Measurements from ENCODE around the gene RRBP1. TPM values are rescaled to one million over a fixed set of nuclear protein-coding genes. Genes with fewer than 3 reads are reported as not detected.

Gene RRBP1
- total RNA-seq, 1 donor from 2014 or later, result 54.8 TPM

GRCh38 chr20:17653835-17654648 is 28.0 kb downstream of the RRBP1 start:
- H3K9me3 Mint-ChIP-seq, result no peaks in the 10 kb centered on the region
- no peak overlapping the region for H3K4me3 Mint-ChIP-seq
- no peak for DNase-seq (ENCODE audit: low spot score)
- peaks cover 14% of the 10 kb centered on the region for H3K4me1 Mint-ChIP-seq (ENCODE audit: low read depth)
- H3K27me3 Mint-ChIP-seq (ENCODE audit: insufficient read depth), result no peaks in the 10 kb centered on the region
- peaks cover 30% of the 10 kb centered on the region for H3K36me3 Mint-ChIP-seq (ENCODE audit: low read depth)
- intact Hi-C loops (cut with micrococcal nuclease), result no loop called here
- H3K27ac Mint-ChIP-seq, result no peak overlapping the region

GRCh38 chr20:17652411-17652810 is 29.6 kb downstream of the RRBP1 start:
- intact Hi-C loops (cut with micrococcal nuclease), result no loop called here
- H3K4me3 Mint-ChIP-seq, result no peak overlapping the region
- no peak for DNase-seq (ENCODE audit: low spot score)

GRCh38 chr20:17651760-17652388 is 30.2 kb downstream of the RRBP1 start:
- Mint-ChIP-seq H3K4me1 (ENCODE audit: low read depth) (peaks cover 6% of the 10 kb centered on the region), H3K36me3 (ENCODE audit: low read depth) (peaks cover 14% of the 10 kb centered on the region), H3K9me3 (no peaks in the 10 kb centered on the region), H3K27ac (no peak overlapping the region), H3K4me3 (no peak overlapping the region), H3K27me3 (ENCODE audit: insufficient read depth) (no peaks in the 10 kb centered on the region)
- DNase-seq (ENCODE audit: low spot score), result no peak
- intact Hi-C loops (cut with micrococcal nuclease), result no loop called here

More at GRCh38 chr20:17652411-17652810, 29.6 kb downstream of the RRBP1 start:
- H3K27me3 Mint-ChIP-seq (ENCODE audit: insufficient read depth), result no peaks in the 10 kb centered on the region
- H3K4me1 Mint-ChIP-seq (ENCODE audit: low read depth), result peaks cover 10% of the 10 kb centered on the region
- no peaks in the 10 kb centered on the region for H3K9me3 Mint-ChIP-seq
- H3K36me3 Mint-ChIP-seq (ENCODE audit: low read depth), result peaks cover 18% of the 10 kb centered on the region
- no peak overlapping the region for H3K27ac Mint-ChIP-seq

- peaks cover 4% of the 10 kb centered on the region for H3K4me1 Mint-ChIP-seq (ENCODE audit: low read depth)
- H3K9me3 Mint-ChIP-seq, result no peaks in the 10 kb centered on the region
- peaks cover 9% of the 10 kb centered on the region for H3K36me3 Mint-ChIP-seq (ENCODE audit: low read depth)
- DNase-seq (ENCODE audit: low spot score), result no peak
- H3K27me3 Mint-ChIP-seq (ENCODE audit: insufficient read depth), result no peaks in the 10 kb centered on the region
- no peak overlapping the region for H3K4me3 Mint-ChIP-seq
- intact Hi-C loops (cut with micrococcal nuclease), result no loop called here
- no peak overlapping the region for H3K27ac Mint-ChIP-seq
Measured at GRCh38 chr20:17651129-17651759, 30.8 kb downstream of the RRBP1 start.

GRCh38 chr20:17650301-17651128 is 31.5 kb downstream of the RRBP1 start:
- Mint-ChIP-seq H3K36me3 (ENCODE audit: low read depth) (peaks cover 7% of the 10 kb centered on the region), H3K9me3 (no peaks in the 10 kb centered on the region), H3K27me3 (ENCODE audit: insufficient read depth) (no peaks in the 10 kb centered on the region), H3K27ac (no peak overlapping the region), H3K4me3 (no peak overlapping the region), H3K4me1 (ENCODE audit: low read depth) (no peaks in the 10 kb centered on the region)
- no peak for DNase-seq (ENCODE audit: low spot score)
- intact Hi-C loops (cut with micrococcal nuclease), result no loop called here

- no peak overlapping the region for H3K27ac Mint-ChIP-seq
- intact Hi-C loops (cut with micrococcal nuclease), result no loop called here
Measured at GRCh38 chr20:17648791-17649730, 33.0 kb downstream of the RRBP1 start.

GRCh38 chr20:17648315-17648646 is 33.8 kb downstream of the RRBP1 start:
- Mint-ChIP-seq H3K27me3 (ENCODE audit: insufficient read depth) (no peaks in the 10 kb centered on the region), H3K9me3 (no peaks in the 10 kb centered on the region), H3K27ac (no peak overlapping the region), H3K4me1 (ENCODE audit: low read depth) (no peaks in the 10 kb centered on the region), H3K36me3 (ENCODE audit: low read depth) (no peaks in the 10 kb centered on the region), H3K4me3 (no peak overlapping the region)
- intact Hi-C loops (cut with micrococcal nuclease), result no loop called here
- no peak for DNase-seq (ENCODE audit: low spot score)

More at GRCh38 chr20:17648791-17649730, 33.0 kb downstream of the RRBP1 start:
- DNase-seq (ENCODE audit: low spot score), result no peak
- H3K4me3 Mint-ChIP-seq, result no peak overlapping the region
- H3K36me3 Mint-ChIP-seq (ENCODE audit: low read depth), result peaks cover 1% of the 10 kb centered on the region
- H3K9me3 Mint-ChIP-seq, result no peaks in the 10 kb centered on the region
- H3K4me1 Mint-ChIP-seq (ENCODE audit: low read depth), result no peaks in the 10 kb centered on the region
- no peaks in the 10 kb centered on the region for H3K27me3 Mint-ChIP-seq (ENCODE audit: insufficient read depth)

GRCh38 chr20:17647391-17648314 is 34.4 kb downstream of the RRBP1 start:
- H3K4me1 Mint-ChIP-seq (ENCODE audit: low read depth), result no peaks in the 10 kb centered on the region
- intact Hi-C loops (cut with micrococcal nuclease), result no loop called here
- no peaks in the 10 kb centered on the region for H3K27me3 Mint-ChIP-seq (ENCODE audit: insufficient read depth)
- H3K27ac Mint-ChIP-seq, result no peak overlapping the region
- no peaks in the 10 kb centered on the region for H3K36me3 Mint-ChIP-seq (ENCODE audit: low read depth)
- DNase-seq (ENCODE audit: low spot score), result no peak
- no peak overlapping the region for H3K4me3 Mint-ChIP-seq
- H3K9me3 Mint-ChIP-seq, result no peaks in the 10 kb centered on the region

- no peaks in the 10 kb centered on the region for H3K27me3 Mint-ChIP-seq (ENCODE audit: insufficient read depth)
- H3K27ac Mint-ChIP-seq, result no peak overlapping the region
- H3K4me3 Mint-ChIP-seq, result no peak overlapping the region
Measured at GRCh38 chr20:17646961-17647301, 35.1 kb downstream of the RRBP1 start.

GRCh38 chr20:17646209-17646960 is 35.7 kb downstream of the RRBP1 start:
- H3K4me1 Mint-ChIP-seq (ENCODE audit: low read depth), result no peaks in the 10 kb centered on the region
- peak overlapping the region; percentile 40 for H3K27ac Mint-ChIP-seq
- H3K9me3 Mint-ChIP-seq, result no peaks in the 10 kb centered on the region
- H3K36me3 Mint-ChIP-seq (ENCODE audit: low read depth), result peaks cover 2% of the 10 kb centered on the region
- intact Hi-C loops (cut with micrococcal nuclease), result no loop called here
- no peaks in the 10 kb centered on the region for H3K27me3 Mint-ChIP-seq (ENCODE audit: insufficient read depth)
- H3K4me3 Mint-ChIP-seq, result no peak overlapping the region
- no peak for DNase-seq (ENCODE audit: low spot score)

More at GRCh38 chr20:17646961-17647301, 35.1 kb downstream of the RRBP1 start:
- no peaks in the 10 kb centered on the region for H3K9me3 Mint-ChIP-seq
- H3K4me1 Mint-ChIP-seq (ENCODE audit: low read depth), result no peaks in the 10 kb centered on the region
- intact Hi-C loops (cut with micrococcal nuclease), result no loop called here
- H3K36me3 Mint-ChIP-seq (ENCODE audit: low read depth), result no peaks in the 10 kb centered on the region
- DNase-seq (ENCODE audit: low spot score), result no peak
